ENCODE results near the gene KHDRBS2. TPM values are rescaled to one million over a fixed set of nuclear protein-coding genes. Genes with fewer than 3 reads are reported as not detected.

Gene KHDRBS2
- total RNA-seq, 1 donor from 2014 or later: not detected

DNA sequence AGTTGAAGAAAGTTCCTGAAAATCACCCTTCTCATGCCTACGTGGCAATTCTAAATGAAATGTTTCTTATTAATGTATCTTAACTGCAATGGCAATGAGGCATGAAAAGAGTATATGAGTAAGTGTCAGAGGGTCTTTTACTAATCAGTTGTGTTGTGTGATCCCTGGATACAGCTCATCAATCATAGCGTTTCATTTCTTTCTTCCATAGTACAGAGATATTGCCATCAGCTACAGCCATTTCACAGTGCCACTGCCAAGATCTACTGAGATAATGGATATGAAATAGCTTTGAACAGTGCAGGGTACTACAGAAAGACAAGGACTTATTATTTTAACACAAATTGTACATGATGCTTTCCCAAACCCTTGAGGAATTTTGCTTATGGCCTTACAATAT, 450.8 kb downstream of the KHDRBS2 start:
- Mint-ChIP-seq H3K27me3 (ENCODE audit: unreplicated experiment) (no peaks in the 10 kb centered on the region), H3K9me3 (ENCODE audit: unreplicated experiment) (no peaks in the 10 kb centered on the region), H3K4me1 (ENCODE audit: unreplicated experiment) (no peaks in the 10 kb centered on the region), H3K27ac (ENCODE audit: unreplicated experiment) (no peak overlapping the region), H3K36me3 (ENCODE audit: unreplicated experiment) (no peaks in the 10 kb centered on the region), H3K4me3 (ENCODE audit: unreplicated experiment) (no peak overlapping the region)
- TF ChIP-seq, protein P1, sequence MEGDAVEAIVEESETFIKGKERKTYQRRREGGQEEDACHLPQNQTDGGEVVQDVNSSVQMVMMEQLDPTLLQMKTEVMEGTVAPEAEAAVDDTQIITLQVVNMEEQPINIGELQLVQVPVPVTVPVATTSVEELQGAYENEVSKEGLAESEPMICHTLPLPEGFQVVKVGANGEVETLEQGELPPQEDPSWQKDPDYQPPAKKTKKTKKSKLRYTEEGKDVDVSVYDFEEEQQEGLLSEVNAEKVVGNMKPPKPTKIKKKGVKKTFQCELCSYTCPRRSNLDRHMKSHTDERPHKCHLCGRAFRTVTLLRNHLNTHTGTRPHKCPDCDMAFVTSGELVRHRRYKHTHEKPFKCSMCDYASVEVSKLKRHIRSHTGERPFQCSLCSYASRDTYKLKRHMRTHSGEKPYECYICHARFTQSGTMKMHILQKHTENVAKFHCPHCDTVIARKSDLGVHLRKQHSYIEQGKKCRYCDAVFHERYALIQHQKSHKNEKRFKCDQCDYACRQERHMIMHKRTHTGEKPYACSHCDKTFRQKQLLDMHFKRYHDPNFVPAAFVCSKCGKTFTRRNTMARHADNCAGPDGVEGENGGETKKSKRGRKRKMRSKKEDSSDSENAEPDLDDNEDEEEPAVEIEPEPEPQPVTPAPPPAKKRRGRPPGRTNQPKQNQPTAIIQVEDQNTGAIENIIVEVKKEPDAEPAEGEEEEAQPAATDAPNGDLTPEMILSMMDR (IDR thresholded peaks at IDR 0.05): no peak
- no peak for DNase-seq (ENCODE audit: extremely low spot score, unreplicated experiment)

DNA sequence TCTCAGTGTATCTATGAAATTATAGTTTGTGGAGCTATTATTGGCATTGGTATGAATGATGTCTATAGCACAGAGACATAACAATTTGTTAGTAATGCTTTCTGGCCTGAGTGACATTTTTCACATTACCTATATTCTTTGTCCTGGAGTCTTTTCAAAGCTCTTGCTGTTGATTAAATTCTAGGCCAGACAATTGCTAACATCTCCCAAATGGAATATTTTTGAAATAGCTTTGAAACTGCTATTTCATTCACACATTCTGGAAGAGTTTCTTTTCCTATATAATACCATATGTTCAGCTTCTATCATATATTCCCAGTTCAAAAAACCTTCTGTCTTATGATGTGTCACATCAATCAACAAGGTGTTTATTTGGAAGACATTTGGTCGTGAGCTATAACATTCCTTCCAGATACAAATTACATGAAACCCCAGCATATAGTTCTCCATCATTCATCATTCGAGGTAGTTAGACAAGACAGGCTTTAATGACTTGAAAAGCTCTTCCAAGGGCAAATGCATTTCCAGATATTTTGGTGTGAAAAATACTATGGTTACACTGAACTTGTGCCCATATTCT, 452.8 kb downstream of the KHDRBS2 start:
- Mint-ChIP-seq H3K4me3 (ENCODE audit: unreplicated experiment) (no peak overlapping the region), H3K9me3 (ENCODE audit: unreplicated experiment) (no peaks in the 10 kb centered on the region), H3K36me3 (ENCODE audit: unreplicated experiment) (no peaks in the 10 kb centered on the region), H3K27me3 (ENCODE audit: unreplicated experiment) (no peaks in the 10 kb centered on the region), H3K27ac (ENCODE audit: unreplicated experiment) (no peak overlapping the region), H3K4me1 (ENCODE audit: unreplicated experiment) (no peaks in the 10 kb centered on the region)
- no peak for DNase-seq (ENCODE audit: extremely low spot score, unreplicated experiment)
- TF ChIP-seq, protein P1 (IDR thresholded peaks at IDR 0.05): no peak

GRCh38 chr6:61817716-61818115, 468.3 kb downstream of the KHDRBS2 start:
- Mint-ChIP-seq H3K27ac (ENCODE audit: unreplicated experiment) (no peak overlapping the region), H3K4me3 (ENCODE audit: unreplicated experiment) (no peak overlapping the region), H3K9me3 (ENCODE audit: unreplicated experiment) (peaks cover 8% of the 10 kb centered on the region)

GRCh38 chr6:61810047-61810446, 476.0 kb downstream of the KHDRBS2 start:
- Mint-ChIP-seq H3K27ac (ENCODE audit: unreplicated experiment) (no peak overlapping the region), H3K4me1 (ENCODE audit: unreplicated experiment) (no peaks in the 10 kb centered on the region), H3K9me3 (ENCODE audit: unreplicated experiment) (no peaks in the 10 kb centered on the region), H3K27me3 (ENCODE audit: unreplicated experiment) (no peaks in the 10 kb centered on the region), H3K36me3 (ENCODE audit: unreplicated experiment) (no peaks in the 10 kb centered on the region), H3K4me3 (ENCODE audit: unreplicated experiment) (no peak overlapping the region)
- TF ChIP-seq, protein P1 (IDR thresholded peaks at IDR 0.05): no peak
- DNase-seq (ENCODE audit: extremely low spot score, unreplicated experiment): no peak

More at GRCh38 chr6:61817716-61818115, 468.3 kb downstream of the KHDRBS2 start:
- H3K36me3 Mint-ChIP-seq (ENCODE audit: unreplicated experiment): no peaks in the 10 kb centered on the region
- no peak for DNase-seq (ENCODE audit: extremely low spot score, unreplicated experiment)
- no peaks in the 10 kb centered on the region for H3K4me1 Mint-ChIP-seq (ENCODE audit: unreplicated experiment)
- TF ChIP-seq, protein P1 (IDR thresholded peaks at IDR 0.05): no peak
- no peaks in the 10 kb centered on the region for H3K27me3 Mint-ChIP-seq (ENCODE audit: unreplicated experiment)

GRCh38 chr6:61809004-61809595, 476.9 kb downstream of the KHDRBS2 start:
- H3K36me3 Mint-ChIP-seq (ENCODE audit: unreplicated experiment): no peaks in the 10 kb centered on the region
- TF ChIP-seq, protein P1 (IDR thresholded peaks at IDR 0.05): peak; percentile 57
- no peak overlapping the region for H3K27ac Mint-ChIP-seq (ENCODE audit: unreplicated experiment)
- no peaks in the 10 kb centered on the region for H3K27me3 Mint-ChIP-seq (ENCODE audit: unreplicated experiment)
- H3K4me3 Mint-ChIP-seq (ENCODE audit: unreplicated experiment): no peak overlapping the region
- DNase-seq (ENCODE audit: extremely low spot score, unreplicated experiment): no peak
- H3K9me3 Mint-ChIP-seq (ENCODE audit: unreplicated experiment): no peaks in the 10 kb centered on the region
- no peaks in the 10 kb centered on the region for H3K4me1 Mint-ChIP-seq (ENCODE audit: unreplicated experiment)
